GM12874 (cell line): ENCODE data around the gene JADE1.

Experiments
- CTCF ChIP-seq: IDR thresholded peaks from 2 replicates; pipeline ENCODE4 v1.5.1; 2011; ENCODE audit warnings: low read depth, mild to moderate bottlenecking, control low read depth, low read length, moderate library complexity; ENCODE audit not compliant: insufficient read depth

Gene JADE1

DNA sequence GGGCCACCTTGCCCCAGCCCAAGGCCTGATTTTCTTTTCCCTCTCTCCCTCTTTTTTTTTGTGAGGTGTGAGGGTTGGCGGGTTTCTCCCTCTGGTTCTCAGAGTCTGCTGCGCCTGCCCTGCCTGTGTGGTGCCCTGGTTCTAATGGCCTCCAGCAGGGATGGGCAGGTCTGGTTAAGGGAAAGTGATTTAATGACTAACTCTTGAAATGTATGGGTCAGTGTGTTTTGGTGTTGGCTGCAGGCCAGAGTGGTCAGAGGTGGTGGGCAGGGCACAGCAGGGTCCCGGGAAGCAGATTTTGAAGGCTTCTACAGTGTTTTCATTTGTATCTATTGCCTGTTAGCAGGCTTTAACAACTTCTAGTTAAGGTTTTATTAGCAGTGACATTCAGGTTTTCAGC, 39.0 kb downstream of the JADE1 start:
- no peak for TF ChIP-seq CTCF

- TF ChIP-seq CTCF: no peak
Measured at GRCh38 chr4:128850252-128850651, 40.8 kb downstream of the JADE1 start.

GRCh38 chr4:128853741-128854140, 44.2 kb downstream of the JADE1 start:
- TF ChIP-seq CTCF: no peak

- TF ChIP-seq CTCF: no peak
Measured at GRCh38 chr4:128854433-128854832, 44.9 kb downstream of the JADE1 start.

- TF ChIP-seq CTCF: no peak
Measured at GRCh38 chr4:128855621-128856020, 46.1 kb downstream of the JADE1 start.

DNA sequence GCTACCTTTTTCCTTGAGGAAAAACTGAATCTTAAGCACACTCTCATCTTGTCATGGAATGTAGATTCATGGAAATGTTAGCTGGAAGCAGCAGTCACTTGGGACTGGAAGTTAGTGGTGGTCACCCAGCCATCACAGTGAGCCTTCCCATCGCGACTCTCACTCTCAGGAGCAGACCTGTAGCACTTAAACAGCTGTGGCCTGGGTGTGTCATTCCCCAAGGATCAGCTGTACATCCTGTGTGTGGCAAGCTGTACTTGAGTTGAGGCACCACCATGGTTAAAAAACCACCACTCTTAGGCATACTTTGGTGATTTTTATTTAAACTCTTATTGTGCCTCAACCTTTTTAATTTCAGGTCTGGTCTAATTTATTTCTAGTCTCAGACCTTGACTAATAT, 46.7 kb downstream of the JADE1 start:
- TF ChIP-seq CTCF: no peak

DNA sequence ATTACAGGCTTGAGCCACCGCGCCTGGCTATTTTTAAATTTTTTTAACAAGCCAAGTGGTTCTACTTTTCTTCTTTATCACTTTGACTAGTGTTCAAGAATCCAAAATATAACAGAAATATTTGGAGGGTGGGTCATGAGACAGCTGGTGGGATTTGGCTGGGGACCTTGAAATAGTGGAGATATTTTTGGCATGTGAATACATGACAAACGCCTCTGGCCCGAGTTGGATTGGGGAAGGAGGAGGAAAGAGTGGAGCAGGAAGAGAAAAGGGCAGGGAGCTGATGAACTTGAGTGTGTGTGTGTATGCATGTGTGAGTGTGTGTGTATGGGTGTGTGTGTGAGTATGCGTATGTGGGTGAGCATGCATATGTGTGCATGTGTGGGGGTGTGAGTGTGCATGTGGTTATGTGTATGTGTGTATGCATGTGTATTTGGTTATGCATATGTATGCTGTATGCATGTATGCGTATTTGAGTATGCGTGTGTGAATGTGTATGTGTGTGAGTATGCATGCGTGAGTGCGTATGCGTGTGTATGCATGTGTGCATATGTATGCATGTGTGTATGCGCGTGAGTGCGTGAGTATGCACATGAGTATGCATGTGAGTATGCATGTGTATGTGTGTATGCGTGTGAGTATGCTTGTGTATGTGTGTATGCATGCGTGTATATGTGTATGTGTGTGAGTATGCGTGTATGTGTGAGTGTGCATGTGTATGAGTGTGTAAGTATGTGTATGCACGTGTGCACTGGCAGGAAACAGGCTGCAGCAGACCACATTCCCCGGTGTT, 49.6 kb downstream of the JADE1 start:
- TF ChIP-seq CTCF: no peak
